Stimulated activated CD8-positive, alpha-beta memory T cell treated with anti-CD3 and anti-CD28 coated beads, Interleukin-2, amount 100 ng/mL, for 1 hour (primary cell): Measurements from ENCODE around the gene ACOT7.
"Not testable (repeated sequence)": the region's sequence is repeated elsewhere in the genome, so short reads cannot be mapped to it uniquely, and the experiment has no call there.

Experiments
- DNase-seq, 2 donors: peaks; one replicate each; pipeline ENCODE4 v3.0.0-alpha.2; 2020; ENCODE audit warnings: low read depth in 2 of 2

The ACOT7 gene

GRCh38 chr1:6233376-6233775 lies 160.2 kb downstream of the ACOT7 start:
- no peak for DNase-seq

- no peak for DNase-seq
Measured at GRCh38 chr1:6225651-6226050, 167.9 kb downstream of the ACOT7 start.

GRCh38 chr1:6224718-6225117 lies 168.8 kb downstream of the ACOT7 start:
- no peak for DNase-seq

GRCh38 chr1:6223617-6224016 lies 169.9 kb downstream of the ACOT7 start:
- DNase-seq, result no peak

GRCh38 chr1:6222636-6223035 lies 170.9 kb downstream of the ACOT7 start:
- no peak for DNase-seq

GRCh38 chr1:6221210-6221784 lies 172.3 kb downstream of the ACOT7 start:
- DNase-seq, result no peak

- no peak for DNase-seq
Measured at GRCh38 chr1:6220236-6220635, 173.3 kb downstream of the ACOT7 start.

GRCh38 chr1:6219641-6220040 lies 173.9 kb downstream of the ACOT7 start:
- not testable (repeated sequence) for DNase-seq

- DNase-seq, result no peak
Measured at GRCh38 chr1:6218375-6219164, 175.0 kb downstream of the ACOT7 start.
